A673 (cell line): ENCODE results near the gene VARS2.

Experiments
- EZH2 ChIP-seq: fragments of 200-600 bp; sonication (generic); IDR thresholded peaks from 2 replicates; pipeline ENCODE4 v1.6.1; 2017; ENCODE audit warnings: borderline replicate concordance, low read depth, mild to moderate bottlenecking, mixed read lengths, antibody characterized with exemption, low read length; ENCODE audit not compliant: poor library complexity, severe bottlenecking
- TF ChIP-seq, protein P1 (sequence below): fragments of 300-800, 200-600 bp; sonication (generic); conservative IDR thresholded peaks from 2 replicates; pipeline ENCODE4 v1.5.1; 2017; ENCODE audit warnings: low read depth, mild to moderate bottlenecking, antibody characterized with exemption, low read length, moderate library complexity, mixed read lengths

DNA sequence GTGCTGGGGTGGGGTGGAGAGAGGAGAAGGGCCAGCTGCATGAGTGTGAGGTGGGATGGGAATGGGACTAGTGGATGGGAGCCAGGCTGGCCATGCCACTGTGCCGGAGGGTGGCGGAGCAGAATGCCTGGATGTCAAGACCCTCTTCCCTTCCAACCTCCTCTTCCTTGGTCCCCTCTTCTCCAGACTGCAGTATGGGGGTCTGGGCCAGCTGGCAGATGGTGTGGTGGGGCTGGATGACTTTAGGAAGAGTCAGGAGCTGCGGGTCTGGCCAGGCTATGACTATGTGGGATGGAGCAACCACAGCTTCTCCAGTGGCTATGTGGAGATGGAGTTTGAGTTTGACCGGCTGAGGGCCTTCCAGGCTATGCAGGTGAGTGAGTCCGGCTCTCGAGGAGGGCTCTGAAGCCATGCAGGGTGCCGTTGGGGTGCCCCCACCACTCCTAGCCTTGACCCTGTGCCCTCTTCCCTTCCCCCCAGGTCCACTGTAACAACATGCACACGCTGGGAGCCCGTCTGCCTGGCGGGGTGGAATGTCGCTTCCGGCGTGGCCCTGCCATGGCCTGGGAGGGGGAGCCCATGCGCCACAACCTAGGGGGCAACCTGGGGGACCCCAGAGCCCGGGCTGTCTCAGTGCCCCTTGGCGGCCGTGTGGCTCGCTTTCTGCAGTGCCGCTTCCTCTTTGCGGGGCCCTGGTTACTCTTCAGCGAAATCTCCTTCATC lies 22.1 kb upstream of the VARS2 start:
- TF ChIP-seq, protein P1, sequence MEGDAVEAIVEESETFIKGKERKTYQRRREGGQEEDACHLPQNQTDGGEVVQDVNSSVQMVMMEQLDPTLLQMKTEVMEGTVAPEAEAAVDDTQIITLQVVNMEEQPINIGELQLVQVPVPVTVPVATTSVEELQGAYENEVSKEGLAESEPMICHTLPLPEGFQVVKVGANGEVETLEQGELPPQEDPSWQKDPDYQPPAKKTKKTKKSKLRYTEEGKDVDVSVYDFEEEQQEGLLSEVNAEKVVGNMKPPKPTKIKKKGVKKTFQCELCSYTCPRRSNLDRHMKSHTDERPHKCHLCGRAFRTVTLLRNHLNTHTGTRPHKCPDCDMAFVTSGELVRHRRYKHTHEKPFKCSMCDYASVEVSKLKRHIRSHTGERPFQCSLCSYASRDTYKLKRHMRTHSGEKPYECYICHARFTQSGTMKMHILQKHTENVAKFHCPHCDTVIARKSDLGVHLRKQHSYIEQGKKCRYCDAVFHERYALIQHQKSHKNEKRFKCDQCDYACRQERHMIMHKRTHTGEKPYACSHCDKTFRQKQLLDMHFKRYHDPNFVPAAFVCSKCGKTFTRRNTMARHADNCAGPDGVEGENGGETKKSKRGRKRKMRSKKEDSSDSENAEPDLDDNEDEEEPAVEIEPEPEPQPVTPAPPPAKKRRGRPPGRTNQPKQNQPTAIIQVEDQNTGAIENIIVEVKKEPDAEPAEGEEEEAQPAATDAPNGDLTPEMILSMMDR: no peak
- TF ChIP-seq EZH2: no peak
